HG02588 (cell line): ENCODE results near the gene TRIM2.

Experiments
- ATAC-seq: cut with Tn5 transposase; IDR thresholded peaks from one replicate; pipeline ENCODE4 v1.9.1; 2021; ENCODE audit warnings: mild to moderate bottlenecking, moderate library complexity; ENCODE audit not compliant: unreplicated experiment

TRIM2 gene

GRCh38 chr4:153246446-153247115, 42.3 kb downstream of the TRIM2 start:
- no peak for ATAC-seq

- ATAC-seq, result no peak
Measured at GRCh38 chr4:153247116-153247490, 42.9 kb downstream of the TRIM2 start.

GRCh38 chr4:153248641-153249198, 44.5 kb downstream of the TRIM2 start:
- ATAC-seq, result peak; percentile 0

GRCh38 chr4:153249199-153250041, 45.2 kb downstream of the TRIM2 start:
- ATAC-seq, result peak; percentile 99

GRCh38 chr4:153252122-153252521, 47.9 kb downstream of the TRIM2 start:
- no peak for ATAC-seq

- ATAC-seq, result no peak
Measured at GRCh38 chr4:153255233-153255632, 51.0 kb downstream of the TRIM2 start.

- no peak for ATAC-seq
Measured at GRCh38 chr4:153257151-153257620, 52.9 kb downstream of the TRIM2 start.

GRCh38 chr4:153257991-153258390, 53.7 kb downstream of the TRIM2 start:
- no peak for ATAC-seq

- ATAC-seq, result no peak
Measured at GRCh38 chr4:153258750-153259149, 54.5 kb downstream of the TRIM2 start.

GRCh38 chr4:153259661-153260060, 55.4 kb downstream of the TRIM2 start:
- ATAC-seq, result no peak

GRCh38 chr4:153260132-153260531, 55.9 kb downstream of the TRIM2 start:
- no peak for ATAC-seq

GRCh38 chr4:153260553-153261300, 56.5 kb downstream of the TRIM2 start:
- no peak for ATAC-seq

- no peak for ATAC-seq
Measured at GRCh38 chr4:153261461-153261860, 57.2 kb downstream of the TRIM2 start.

- no peak for ATAC-seq
Measured at GRCh38 chr4:153261914-153262313, 57.7 kb downstream of the TRIM2 start.

- no peak for ATAC-seq
Measured at GRCh38 chr4:153265306-153266047, 61.2 kb downstream of the TRIM2 start.

- ATAC-seq, result no peak
Measured at GRCh38 chr4:153266988-153267387, 62.7 kb downstream of the TRIM2 start.

GRCh38 chr4:153267890-153268289, 63.6 kb downstream of the TRIM2 start:
- ATAC-seq, result no peak

GRCh38 chr4:153268295-153268694, 64.1 kb downstream of the TRIM2 start:
- no peak for ATAC-seq

- ATAC-seq, result no peak
Measured at GRCh38 chr4:153269218-153269990, 65.2 kb downstream of the TRIM2 start.

GRCh38 chr4:153270361-153270760, 66.1 kb downstream of the TRIM2 start:
- no peak for ATAC-seq
